Trophoblast cell (in vitro differentiated cells and primary cell): ENCODE data around the gene TMEM209.
"Not testable (repeated sequence)": the region's sequence is repeated elsewhere in the genome, so short reads cannot be mapped to it uniquely, and the experiment has no call there.

ENCODE experiments used
- DNase-seq, 2 donors: peaks; one replicate each; pipeline ENCODE4 v3.0.0-alpha.2; 2016
- H2AFZ ChIP-seq: 2 replicates; pipeline ENCODE4 v1.6.1; 2013; ENCODE audit warnings: low read length, moderate library complexity, mild to moderate bottlenecking; ENCODE audit not compliant: insufficient read depth, poor library complexity
- H2AK5ac ChIP-seq: 2 replicates; pipeline ENCODE4 v1.6.1; 2013; ENCODE audit warnings: mild to moderate bottlenecking, low read length
- H2BK120ac ChIP-seq: 2 replicates; pipeline ENCODE4 v1.6.1; 2013; ENCODE audit warnings: low read length, mild to moderate bottlenecking, moderate library complexity; ENCODE audit not compliant: insufficient read depth, poor library complexity
- H2BK12ac ChIP-seq: 2 replicates; pipeline ENCODE4 v1.6.1; 2013; ENCODE audit warnings: mild to moderate bottlenecking, low read length, moderate library complexity
- H2BK5ac ChIP-seq: 2 replicates; pipeline ENCODE4 v1.6.1; 2013; ENCODE audit warnings: low read length, low read depth, moderate library complexity, mild to moderate bottlenecking; ENCODE audit not compliant: poor library complexity
- H3K14ac ChIP-seq: 2 replicates; pipeline ENCODE4 v1.6.1; 2013; ENCODE audit warnings: mild to moderate bottlenecking, low read length
- H3K18ac ChIP-seq: 2 replicates; pipeline ENCODE4 v1.6.1; 2013; ENCODE audit warnings: mild to moderate bottlenecking, low read length
- H3K23ac ChIP-seq: 2 replicates; pipeline ENCODE4 v1.6.1; 2013; ENCODE audit warnings: low read length
- H3K27ac ChIP-seq: 2 replicates; pipeline ENCODE4 v1.5.1; 2013; ENCODE audit warnings: low read depth, mild to moderate bottlenecking, inconsistent platforms, low read length, moderate library complexity
- H3K27me3 ChIP-seq: 2 replicates; pipeline ENCODE4 v1.6.1; 2013; ENCODE audit warnings: inconsistent platforms, mild to moderate bottlenecking, low read length, moderate library complexity; ENCODE audit not compliant: insufficient read depth
- H3K36me3 ChIP-seq, 2 experiments: 1 replicate in 1 of 2; 2 replicates in 1 of 2; pipeline ENCODE4 v1.6.1; 2013; ENCODE audit warnings: low read length in 2 of 2, mild to moderate bottlenecking in 2 of 2, moderate library complexity in 1 of 2; ENCODE audit not compliant: insufficient read depth in 2 of 2, control insufficient read depth in 1 of 2
- H3K4ac ChIP-seq: 2 replicates; pipeline ENCODE4 v1.6.1; 2013; ENCODE audit warnings: low read depth, mild to moderate bottlenecking, low read length, moderate library complexity
- H3K4me1 ChIP-seq, 2 experiments: 1 replicate in 1 of 2; 2 replicates in 1 of 2; pipeline ENCODE4 v1.6.1; 2013; ENCODE audit warnings: low read length in 2 of 2, mild to moderate bottlenecking in 2 of 2, moderate library complexity in 1 of 2; ENCODE audit not compliant: insufficient read depth in 2 of 2, control insufficient read depth in 1 of 2
- H3K4me2 ChIP-seq: 2 replicates; pipeline ENCODE4 v1.6.1; 2013; ENCODE audit warnings: inconsistent platforms, mild to moderate bottlenecking, low read length, moderate library complexity
- H3K4me3 ChIP-seq: 2 replicates; pipeline ENCODE4 v1.5.1; 2013; ENCODE audit warnings: mild to moderate bottlenecking, low read depth, low read length, inconsistent platforms
- H3K79me1 ChIP-seq: one replicate; pipeline ENCODE4 v1.6.1; 2013; ENCODE audit warnings: low read length
- H3K79me2 ChIP-seq: 2 replicates; pipeline ENCODE4 v1.6.1; 2013; ENCODE audit warnings: low read length, mild to moderate bottlenecking; ENCODE audit not compliant: control insufficient read depth, insufficient read depth, poor library complexity
- H3K9ac ChIP-seq: 2 replicates; pipeline ENCODE4 v1.6.1; 2013; ENCODE audit warnings: mild to moderate bottlenecking, low read length
- H3K9me3 ChIP-seq: 2 replicates; pipeline ENCODE4 v1.6.1; 2013; ENCODE audit warnings: low read depth, mild to moderate bottlenecking, control low read depth, inconsistent platforms, low read length; ENCODE audit not compliant: insufficient read depth
- H4K12ac ChIP-seq: 2 replicates; pipeline ENCODE4 v1.6.1; 2013; ENCODE audit warnings: low read depth, mild to moderate bottlenecking, low read length, moderate library complexity
- H4K8ac ChIP-seq: 2 replicates; pipeline ENCODE4 v1.6.1; 2013; ENCODE audit warnings: low read depth, mild to moderate bottlenecking, low read length, moderate library complexity
- H4K91ac ChIP-seq: one replicate; pipeline ENCODE4 v1.6.1; 2013; ENCODE audit warnings: low read depth, mild to moderate bottlenecking, low read length, moderate library complexity
- WGBS: extraction: QIAGEN DNeasy Blood & Tissue Kit; methylation state at CpG from one replicate; pipeline ENCODE4 v1.1.7; 2013; ENCODE audit warnings: missing lambda C conversion rate; ENCODE audit not compliant: insufficient read length, insufficient coverage; ENCODE audit errors: extremely low coverage; 5-methylcytosine and 5-hydroxymethylcytosine counted together

The TMEM209 gene

GRCh38 chr7:130236361-130236760 lies 31.2 kb upstream of the TMEM209 start:
- H3K4ac ChIP-seq, H4K8ac ChIP-seq, H4K91ac ChIP-seq, H3K18ac ChIP-seq, H3K36me3 ChIP-seq, H3K23ac ChIP-seq, H3K14ac ChIP-seq, H2BK5ac ChIP-seq, H3K79me1 ChIP-seq, H3K27ac ChIP-seq, H2AK5ac ChIP-seq, H3K79me2 ChIP-seq, H3K9ac ChIP-seq, H3K4me2 ChIP-seq, H4K12ac ChIP-seq, H2BK120ac ChIP-seq, DNase-seq, H3K4me3 ChIP-seq, H2AFZ ChIP-seq, H2BK12ac ChIP-seq, H3K27me3 ChIP-seq, H3K9me3 ChIP-seq, H3K4me1 ChIP-seq: not testable (repeated sequence)
- no CpG with 5 or more reads among the region's 4 CpGs for WGBS

GRCh38 chr7:130234078-130234477 lies 28.9 kb upstream of the TMEM209 start:
- no peak overlapping the region for H3K23ac ChIP-seq
- H4K8ac ChIP-seq, result no peak overlapping the region
- H3K4ac ChIP-seq, result no peak overlapping the region
- no peak overlapping the region for H3K9ac ChIP-seq
- no peak overlapping the region for H2BK5ac ChIP-seq
- H2BK120ac ChIP-seq, result no peak overlapping the region
- no CpG with 5 or more reads among the region's 2 CpGs for WGBS
- no peak overlapping the region for H3K14ac ChIP-seq
- H3K4me2 ChIP-seq, result no peak overlapping the region
- no peak overlapping the region for H2BK12ac ChIP-seq
- no peak overlapping the region for H2AK5ac ChIP-seq
- no peak overlapping the region for H3K18ac ChIP-seq
- no peak overlapping the region for H2AFZ ChIP-seq
- H3K27me3 ChIP-seq, result no peaks in the 10 kb centered on the region
- H3K79me1 ChIP-seq, result no peaks in the 10 kb centered on the region
- no peak overlapping the region for H3K4me3 ChIP-seq
- no peak for DNase-seq
- H3K36me3 ChIP-seq, result no peaks in the 10 kb centered on the region
- H4K91ac ChIP-seq, result no peak overlapping the region
- no peak overlapping the region for H4K12ac ChIP-seq
- H3K9me3 ChIP-seq, result peaks cover 2% of the 10 kb centered on the region
- no peaks in the 10 kb centered on the region for H3K4me1 ChIP-seq
- no peaks in the 10 kb centered on the region for H3K79me2 ChIP-seq
- no peak overlapping the region for H3K27ac ChIP-seq

GRCh38 chr7:130232209-130232608 lies 27.0 kb upstream of the TMEM209 start:
- H2BK12ac ChIP-seq, result no peak overlapping the region
- WGBS, result no CpG with 5 or more reads among the region's 2 CpGs
- no peak overlapping the region for H2AK5ac ChIP-seq
- no peak overlapping the region for H4K8ac ChIP-seq
- no peak for DNase-seq
- no peak overlapping the region for H4K91ac ChIP-seq
- H3K9me3 ChIP-seq, result peaks cover 2% of the 10 kb centered on the region
- no peak overlapping the region for H2AFZ ChIP-seq
- H3K36me3 ChIP-seq, result no peaks in the 10 kb centered on the region
- H3K4me3 ChIP-seq, result no peak overlapping the region
- H3K23ac ChIP-seq, result no peak overlapping the region
- no peak overlapping the region for H4K12ac ChIP-seq
- no peak overlapping the region for H2BK120ac ChIP-seq
- no peaks in the 10 kb centered on the region for H3K4me1 ChIP-seq
- H3K27me3 ChIP-seq, result no peaks in the 10 kb centered on the region
- no peak overlapping the region for H3K4ac ChIP-seq
- H3K18ac ChIP-seq, result no peak overlapping the region
- no peaks in the 10 kb centered on the region for H3K79me1 ChIP-seq
- H3K79me2 ChIP-seq, result no peaks in the 10 kb centered on the region
- H3K4me2 ChIP-seq, result no peak overlapping the region
- H3K27ac ChIP-seq, result no peak overlapping the region
- H3K14ac ChIP-seq, result no peak overlapping the region
- H2BK5ac ChIP-seq, result no peak overlapping the region
- no peak overlapping the region for H3K9ac ChIP-seq

GRCh38 chr7:130231792-130232191 lies 26.6 kb upstream of the TMEM209 start:
- no peak overlapping the region for H2BK12ac ChIP-seq
- H3K18ac ChIP-seq, result no peak overlapping the region
- H4K91ac ChIP-seq, result no peak overlapping the region
- no peak overlapping the region for H3K23ac ChIP-seq
- peaks cover 2% of the 10 kb centered on the region for H3K9me3 ChIP-seq
- no peak overlapping the region for H3K4me2 ChIP-seq
- H4K8ac ChIP-seq, result no peak overlapping the region
- no peaks in the 10 kb centered on the region for H3K27me3 ChIP-seq
- no peak overlapping the region for H2AFZ ChIP-seq
- H4K12ac ChIP-seq, result no peak overlapping the region
- no peak overlapping the region for H2BK120ac ChIP-seq
- no peaks in the 10 kb centered on the region for H3K4me1 ChIP-seq
- H3K36me3 ChIP-seq, result no peaks in the 10 kb centered on the region
- H3K14ac ChIP-seq, result no peak overlapping the region
- no peaks in the 10 kb centered on the region for H3K79me2 ChIP-seq
- no peak overlapping the region for H3K9ac ChIP-seq
- H2AK5ac ChIP-seq, result no peak overlapping the region
- no peak overlapping the region for H2BK5ac ChIP-seq
- no peak for DNase-seq
- no peak overlapping the region for H3K4ac ChIP-seq
- H3K4me3 ChIP-seq, result no peak overlapping the region
- H3K79me1 ChIP-seq, result no peaks in the 10 kb centered on the region
- no peak overlapping the region for H3K27ac ChIP-seq
- WGBS, result no CpG with 5 or more reads among the region's 6 CpGs
